GM19463 (cell line): ENCODE data around the gene AUNIP.

ENCODE experiments used
- ATAC-seq: cut with Tn5 transposase; IDR thresholded peaks from one replicate; pipeline ENCODE4 v1.9.1; 2021; ENCODE audit warnings: mild to moderate bottlenecking, moderate library complexity; ENCODE audit not compliant: unreplicated experiment

The AUNIP gene

DNA sequence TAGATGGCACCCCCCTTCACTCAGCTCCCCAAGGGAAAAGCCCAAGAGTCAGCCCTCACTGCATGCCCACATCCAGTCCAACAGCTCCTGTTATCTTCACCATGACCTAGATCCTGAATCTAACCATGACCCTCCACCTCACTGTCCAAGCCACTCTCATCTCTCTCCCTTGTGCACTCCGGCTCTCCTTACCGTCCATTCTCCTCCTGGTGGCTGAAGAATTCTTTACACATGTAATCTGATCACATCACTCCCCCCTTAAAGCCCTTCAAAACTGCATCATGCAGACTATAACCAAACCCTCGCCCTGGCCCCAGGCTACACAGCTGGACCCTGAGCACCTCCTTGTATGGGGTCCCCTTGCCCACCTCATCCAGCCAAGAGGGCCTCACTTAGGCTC, 30.2 kb upstream of the AUNIP start:
- no peak for ATAC-seq

DNA sequence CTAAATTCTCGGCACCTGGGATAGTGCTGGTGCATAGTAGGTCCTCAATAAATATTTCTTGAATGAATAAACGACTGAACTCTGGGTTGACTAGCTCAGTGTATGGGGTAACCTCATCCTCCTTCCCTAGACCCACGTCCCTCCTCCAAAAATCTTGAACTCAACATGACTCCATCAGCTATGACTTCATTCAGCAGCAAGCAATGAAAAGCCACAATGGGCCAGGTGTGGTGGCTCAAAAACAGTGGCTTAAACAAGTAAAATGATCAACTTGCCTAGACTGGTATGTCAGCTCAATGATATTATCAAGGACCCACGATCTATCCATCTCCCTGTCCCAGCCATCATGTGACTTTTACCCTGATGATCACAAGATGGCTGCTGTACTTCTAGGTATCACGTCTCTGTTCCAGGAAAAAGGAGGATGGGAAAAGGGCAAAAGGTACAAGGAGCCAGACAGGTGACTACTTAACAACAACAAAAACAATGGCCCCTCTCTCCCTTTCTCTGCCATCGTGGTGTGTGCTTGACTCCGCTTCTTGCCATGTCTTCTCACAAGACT, 29.2 kb upstream of the AUNIP start:
- no peak for ATAC-seq

DNA sequence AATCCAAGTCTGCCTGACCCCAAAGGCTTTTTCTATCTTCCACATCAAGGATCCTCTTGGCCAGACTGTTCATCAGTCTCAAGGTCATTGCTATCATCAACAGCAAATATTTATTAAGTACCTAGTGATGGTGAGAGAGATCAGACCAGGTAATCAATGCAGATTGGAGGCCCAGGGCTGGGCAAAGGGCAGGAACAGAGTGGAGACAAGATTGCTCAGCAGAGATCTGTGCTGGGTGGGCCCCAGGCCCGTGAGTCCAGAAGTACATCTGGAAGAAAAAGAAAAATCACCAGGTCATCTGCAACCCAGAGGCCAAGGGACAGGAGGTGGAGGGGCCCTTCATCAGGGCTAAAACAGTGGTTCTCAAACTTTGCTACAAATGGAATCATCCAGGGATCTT, 26.3 kb upstream of the AUNIP start:
- ATAC-seq, result no peak

DNA sequence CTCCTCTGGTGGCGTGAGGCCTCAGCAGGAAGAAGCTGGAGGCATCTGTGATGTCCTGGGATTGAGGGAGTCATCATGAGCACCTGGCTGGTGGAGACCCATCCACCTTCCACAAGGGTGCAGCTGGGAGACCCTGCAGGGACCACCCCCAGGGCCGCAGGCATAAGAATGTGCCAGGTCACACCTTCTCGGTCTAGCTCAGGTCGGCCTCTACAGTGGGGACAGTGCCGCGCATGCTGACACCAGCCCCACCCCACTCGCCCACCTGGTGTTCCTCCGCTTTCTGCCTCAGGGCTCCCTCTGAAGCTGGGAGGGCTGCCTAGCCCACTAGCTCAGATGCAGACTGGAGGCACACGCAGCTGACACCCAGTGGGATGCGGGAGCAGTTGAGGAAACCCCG, 22.0 kb upstream of the AUNIP start:
- no peak for ATAC-seq

DNA sequence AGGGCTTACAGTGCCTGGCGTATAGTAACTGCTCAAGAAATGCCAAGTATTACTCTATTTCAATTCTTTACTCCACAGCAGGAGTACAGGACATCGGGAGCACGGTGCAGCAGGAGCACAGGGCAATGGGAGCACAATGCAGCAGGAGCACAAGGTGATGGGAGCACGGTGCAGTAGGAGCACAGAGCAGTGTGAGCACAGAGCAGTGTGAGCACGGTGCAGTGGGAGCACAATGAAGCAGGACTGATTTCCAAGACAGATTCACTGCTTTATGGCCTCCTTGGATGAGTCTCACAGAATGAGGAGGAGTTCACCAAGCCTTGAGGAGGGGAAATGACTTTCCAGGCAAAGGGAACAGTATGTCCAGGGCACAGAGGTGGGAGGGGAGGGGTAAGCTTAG, 21.3 kb upstream of the AUNIP start:
- no peak for ATAC-seq

DNA sequence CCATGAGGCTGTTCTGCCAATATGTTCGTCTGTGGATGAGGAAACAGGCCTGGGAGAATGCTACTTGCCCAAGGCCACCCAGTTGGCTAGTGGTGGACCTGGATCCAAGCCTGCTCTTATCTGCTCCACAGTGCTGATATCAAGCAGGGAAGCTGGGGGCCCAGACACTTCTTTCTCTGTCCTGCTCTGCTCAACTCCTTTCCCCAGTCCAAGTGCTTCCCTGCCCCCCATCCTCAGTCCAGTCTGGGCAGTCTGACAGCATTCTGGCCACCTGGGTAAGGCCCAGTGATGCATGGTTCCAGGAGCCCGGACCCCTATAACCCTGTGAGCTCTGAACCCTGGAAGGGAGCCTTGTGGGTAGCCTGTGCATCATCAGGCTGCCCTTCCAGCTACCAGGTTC, 20.4 kb upstream of the AUNIP start:
- ATAC-seq, result no peak

DNA sequence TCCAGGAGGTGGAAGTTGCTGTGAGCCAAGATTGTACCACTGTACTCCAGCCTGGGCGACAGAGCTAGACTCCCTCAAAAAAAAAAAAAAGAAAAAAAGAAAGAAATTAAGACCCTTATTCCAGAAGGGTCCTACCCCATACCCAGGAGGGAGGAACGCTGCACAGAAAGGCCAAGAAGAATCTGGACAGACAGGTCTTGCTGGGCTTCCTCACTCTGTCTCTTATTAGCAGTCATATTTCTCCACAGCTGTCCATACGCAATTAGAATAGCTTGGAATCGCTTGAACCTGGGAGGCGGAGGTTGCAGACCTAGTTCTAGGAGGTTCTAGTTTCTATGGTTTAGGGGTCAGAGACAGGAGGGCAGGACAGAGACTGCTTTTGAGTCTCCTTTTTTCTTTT, 19.4 kb upstream of the AUNIP start:
- ATAC-seq, result no peak

DNA sequence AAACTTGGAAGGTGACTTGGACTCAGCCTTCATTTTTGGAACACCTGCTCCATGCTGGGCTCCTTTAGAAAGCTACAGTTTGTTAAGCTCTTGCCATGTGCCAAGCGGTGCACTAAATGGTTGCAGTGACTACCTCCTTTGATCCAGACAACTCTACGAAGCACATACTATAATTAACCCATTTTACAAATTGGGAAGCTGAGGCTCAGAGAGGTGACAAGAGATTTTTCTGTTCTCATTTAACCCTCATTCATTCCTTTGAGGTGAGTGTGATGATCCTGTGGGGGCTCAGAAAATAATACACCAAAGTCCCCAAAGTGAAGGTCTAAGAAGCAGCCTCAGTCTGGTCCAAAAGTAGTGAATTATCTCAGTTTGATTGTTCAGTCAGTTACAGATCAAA, 17.9 kb upstream of the AUNIP start:
- no peak for ATAC-seq

DNA sequence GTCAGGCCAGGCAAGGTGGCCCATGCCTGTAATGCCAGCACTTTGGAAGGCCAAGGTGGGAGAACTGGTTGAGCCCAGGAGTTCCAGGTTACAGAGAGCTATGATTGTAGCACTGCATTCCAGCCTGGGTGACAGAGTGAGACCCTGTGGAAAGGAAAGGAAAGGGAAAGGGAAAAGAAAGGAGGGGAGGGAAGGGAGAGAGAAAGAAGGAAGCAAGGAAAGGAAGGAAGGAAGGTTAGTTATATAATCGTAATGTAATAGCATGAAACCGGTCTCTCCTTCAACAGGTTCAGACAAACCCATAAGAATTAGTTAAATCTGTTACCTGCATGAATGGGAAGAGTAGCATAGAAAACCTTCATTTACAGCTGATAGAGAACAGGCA, 17.4 kb upstream of the AUNIP start:
- ATAC-seq, result no peak

DNA sequence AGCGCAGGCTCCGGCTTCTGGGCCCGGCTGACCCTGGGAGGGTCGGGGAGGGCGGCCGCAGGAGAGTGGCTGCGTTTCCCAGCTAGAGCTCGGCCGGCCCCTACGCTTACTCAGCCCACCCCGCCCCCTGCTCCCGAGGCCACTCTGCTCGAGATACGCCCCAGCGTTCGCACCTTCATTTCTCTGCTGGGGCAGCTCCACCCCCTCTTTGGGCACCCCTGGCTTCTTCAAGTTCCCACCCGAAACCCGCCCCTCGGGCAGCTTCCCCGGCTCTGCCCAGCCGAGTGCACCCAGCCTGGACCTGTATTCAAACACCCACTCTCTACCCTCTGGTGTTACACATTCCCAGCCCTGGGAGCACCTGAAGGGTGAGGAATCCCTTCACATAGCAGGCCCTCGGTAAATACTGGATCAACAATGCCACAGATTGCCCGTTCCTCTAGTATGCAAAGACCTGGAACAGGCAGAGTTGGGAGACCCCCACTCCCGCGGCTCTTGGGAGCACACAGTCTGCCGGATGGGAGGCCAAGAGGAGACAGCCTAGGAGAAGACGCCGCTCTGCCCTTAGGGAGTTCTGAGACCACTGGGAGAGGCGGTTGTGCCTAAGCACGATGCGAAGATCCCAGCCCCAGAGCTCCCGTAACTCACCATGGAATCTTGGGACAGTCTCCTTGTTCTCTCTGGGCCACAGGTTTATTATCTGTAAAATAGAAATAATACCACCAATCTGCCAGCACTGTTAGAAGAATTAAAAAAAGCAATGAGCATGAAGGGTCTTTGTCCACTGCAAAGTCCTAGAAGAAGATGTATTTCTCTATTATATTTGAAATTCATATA, 16.8 kb upstream of the AUNIP start:
- ATAC-seq, result peak; percentile 34

DNA sequence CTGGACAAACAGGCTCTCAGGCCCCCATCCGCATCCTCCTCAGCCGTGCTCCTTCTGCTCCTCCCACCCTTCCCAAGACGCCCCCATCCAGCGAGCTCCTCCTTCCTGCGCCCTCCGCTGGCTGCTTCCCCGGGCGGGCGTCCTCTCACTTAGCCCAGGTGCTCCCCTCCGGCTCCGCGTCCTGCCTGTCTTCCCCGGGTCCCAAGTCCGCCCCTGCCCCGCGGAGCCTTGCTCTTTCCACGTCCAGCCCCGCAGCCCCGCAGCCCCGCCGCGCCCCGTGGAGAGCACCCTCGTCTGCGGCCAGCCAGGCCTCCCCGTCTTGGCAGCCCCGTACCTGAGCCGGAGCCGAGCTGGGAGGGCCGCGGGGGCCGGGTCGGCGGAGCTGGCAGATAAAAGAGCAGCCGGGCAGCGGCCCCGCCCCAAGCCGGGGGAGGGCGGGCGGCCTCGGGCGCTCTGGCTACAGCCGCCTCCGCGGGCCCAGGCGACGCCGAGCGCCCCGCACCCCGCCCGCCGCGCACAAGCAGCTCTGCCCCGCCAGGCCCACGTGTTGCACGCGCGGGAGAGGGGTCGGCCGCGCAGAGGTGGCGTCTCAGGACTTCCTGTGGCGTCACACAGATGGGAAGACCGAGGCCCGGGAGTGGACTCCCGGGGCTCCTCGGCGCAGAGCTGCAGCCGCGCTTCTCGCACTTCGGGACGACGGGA, 16.0 kb upstream of the AUNIP start, which contains the start of gene PAQR7:
TSS of gene PAQR7 (minus strand) at position 555 of the 702 bp plus-strand sequence. CDS start 11,869 bp downstream, outside the sequence.
- ATAC-seq, result peak; percentile 60

DNA sequence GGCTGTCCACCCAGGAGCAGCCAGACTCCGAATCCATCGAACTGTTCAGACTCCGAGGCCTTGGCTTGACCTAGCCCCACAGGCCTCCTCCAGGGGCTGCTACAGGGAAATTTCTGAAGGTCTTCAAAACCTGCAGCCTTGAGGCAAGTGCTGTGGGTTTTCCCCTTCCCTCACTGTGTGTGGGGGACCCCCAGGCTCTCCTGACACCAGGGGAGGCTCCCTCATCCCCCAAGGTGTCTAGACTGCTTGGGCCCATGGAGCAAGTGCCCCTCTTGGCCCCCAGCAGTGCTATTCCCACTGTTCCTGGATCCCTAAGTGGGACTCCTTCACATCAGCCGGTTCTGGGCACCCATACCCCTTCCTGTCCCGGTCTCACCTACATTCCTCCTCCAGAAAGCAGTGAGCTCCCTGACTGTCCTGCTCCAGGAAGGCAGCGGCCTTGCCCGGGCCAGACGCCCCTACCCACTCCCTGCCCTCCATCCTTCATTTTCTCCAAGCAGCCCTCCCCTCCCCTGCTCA, 15.4 kb upstream of the AUNIP start:
- ATAC-seq, result no peak

DNA sequence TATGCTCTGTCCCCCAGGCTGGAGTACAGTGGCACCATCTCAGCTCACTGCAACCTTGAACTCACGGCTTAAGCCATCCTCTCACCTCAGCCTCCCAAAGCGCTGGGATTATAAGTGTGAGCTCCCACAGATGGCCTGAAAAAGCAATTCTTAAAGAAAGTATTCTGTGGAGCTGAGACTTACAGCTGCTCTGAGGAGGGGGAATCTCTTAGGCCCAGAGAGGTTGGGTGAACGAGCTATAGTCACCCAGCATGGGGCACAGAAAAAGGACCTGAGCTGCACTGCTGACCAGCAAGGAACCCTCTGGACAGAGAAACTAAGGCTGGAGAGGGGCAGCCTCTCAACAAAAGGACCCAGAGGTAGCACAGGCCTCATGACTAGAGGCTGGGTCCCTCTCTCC, 15.0 kb upstream of the AUNIP start:
- no peak for ATAC-seq

DNA sequence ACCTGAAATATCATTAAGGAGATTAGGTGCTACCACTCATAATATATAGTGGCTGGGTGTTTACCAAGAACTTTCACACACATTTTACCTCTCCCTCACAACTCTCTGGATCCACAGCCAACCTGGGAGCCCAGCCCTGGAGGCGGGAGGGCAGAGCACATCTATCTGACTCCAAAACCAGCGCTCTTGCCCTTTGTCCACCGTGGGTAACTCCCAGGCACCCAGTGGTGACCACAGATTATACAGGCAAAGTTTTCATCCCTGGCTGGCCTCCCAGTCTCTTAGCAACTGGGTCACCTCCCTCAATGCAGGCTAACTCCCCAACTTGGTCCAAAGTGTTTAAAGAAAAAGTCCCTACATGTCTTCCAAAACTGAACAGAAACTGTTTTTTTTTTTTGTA, 13.9 kb upstream of the AUNIP start:
- no peak for ATAC-seq

DNA sequence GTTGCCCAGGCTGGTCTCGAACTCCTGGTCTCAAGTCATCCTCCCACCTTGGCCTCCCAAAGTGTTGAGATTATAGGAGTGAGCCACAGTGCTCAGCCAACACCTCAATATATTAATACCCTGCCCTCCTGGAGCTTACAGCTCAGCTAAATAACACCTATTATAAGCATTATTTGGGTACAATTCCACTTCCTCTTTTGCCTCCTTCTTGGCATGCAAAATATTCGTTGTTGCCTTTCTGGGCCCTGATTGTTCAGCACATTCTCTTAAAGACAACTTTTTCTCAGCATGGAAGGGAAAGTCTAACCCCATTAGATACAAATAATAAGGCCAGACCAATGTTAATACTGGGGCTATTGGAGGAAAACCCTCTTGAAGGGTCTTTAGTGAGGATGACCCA, 13.5 kb upstream of the AUNIP start:
- ATAC-seq, result no peak

DNA sequence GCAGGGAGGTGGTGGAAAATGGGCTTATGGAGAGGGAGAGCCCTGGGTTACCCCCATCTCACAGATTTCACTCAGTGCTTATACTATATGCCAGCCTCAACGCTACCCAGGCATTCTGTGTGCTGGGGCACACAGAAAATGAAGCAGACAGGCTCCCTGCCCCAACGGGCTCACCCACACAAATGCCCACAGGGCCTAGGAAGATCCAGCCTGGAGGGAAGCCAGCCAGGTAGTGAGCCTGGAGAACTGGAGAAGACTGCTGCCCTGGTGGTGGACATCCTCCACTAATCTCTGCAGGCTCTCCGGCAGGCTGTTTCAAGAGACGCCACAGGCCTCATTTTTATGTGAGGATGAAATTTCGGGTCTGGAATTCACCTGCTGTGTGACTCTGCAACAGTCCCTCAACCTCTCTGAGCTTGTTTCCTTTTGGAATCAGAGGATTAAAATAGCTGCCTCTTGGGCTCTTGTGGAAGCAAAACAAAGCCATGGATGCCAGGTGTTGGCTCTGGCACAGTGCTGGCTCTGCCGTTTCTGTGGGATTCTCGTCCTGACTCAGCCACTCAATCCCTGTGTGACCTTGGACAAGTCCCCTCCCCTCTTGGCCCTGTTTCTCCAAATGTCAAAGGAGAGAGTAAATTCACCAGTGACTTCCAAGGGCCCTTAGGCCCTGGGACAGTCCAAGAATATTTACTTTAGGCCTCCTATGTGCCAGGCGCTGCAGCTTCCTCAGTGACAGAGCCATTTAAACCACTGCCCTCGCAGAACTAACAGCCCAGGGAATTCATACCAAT, 12.6 kb upstream of the AUNIP start:
- ATAC-seq, result no peak

DNA sequence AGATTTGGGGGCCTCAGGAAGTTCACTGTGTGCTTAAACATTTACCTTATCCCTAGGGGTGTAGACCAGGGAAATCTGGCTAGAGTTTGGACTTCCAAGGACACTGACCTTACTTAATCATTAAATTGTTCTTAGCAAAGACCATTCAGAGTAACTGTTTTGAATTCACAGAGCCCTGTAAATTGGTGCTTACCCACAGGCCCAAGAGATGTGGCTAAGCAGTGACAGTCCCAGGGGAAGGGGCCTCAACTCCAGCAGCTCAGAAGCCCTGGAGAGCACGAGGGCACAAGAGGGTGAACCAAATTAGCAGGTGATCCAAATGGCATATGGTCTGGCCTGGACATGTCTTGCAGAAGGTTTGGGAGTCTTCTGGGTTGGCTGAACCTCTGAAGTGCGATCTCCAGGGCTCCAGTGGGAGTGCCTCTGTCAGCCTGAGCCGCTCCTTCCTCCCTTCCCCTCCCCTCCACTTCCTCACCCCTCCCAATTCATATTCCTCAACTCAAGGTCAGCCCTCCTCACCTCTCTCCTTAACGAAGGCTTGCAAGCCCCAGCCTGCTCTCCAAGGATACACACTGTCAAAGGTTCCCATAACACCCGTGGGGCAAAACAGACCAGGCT, 11.9 kb upstream of the AUNIP start:
- ATAC-seq, result no peak

DNA sequence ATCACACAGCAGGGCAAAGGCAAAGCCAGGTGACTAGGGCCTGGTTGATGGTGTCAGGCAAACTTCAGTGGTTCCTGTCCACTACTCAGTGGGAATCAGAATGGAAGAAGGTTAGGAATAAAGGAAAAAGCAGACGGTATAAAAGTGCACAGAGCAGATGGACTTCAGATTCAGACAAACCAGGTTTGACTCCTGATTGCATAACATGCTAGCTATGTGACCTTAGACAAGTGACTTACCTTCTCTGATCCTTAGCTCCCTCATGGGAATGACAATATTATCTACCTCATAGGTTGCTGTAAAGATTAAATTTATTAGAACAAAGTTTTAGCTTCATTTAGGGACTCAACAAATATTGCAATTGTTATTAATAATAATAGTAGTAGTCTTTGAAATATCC, 11.4 kb upstream of the AUNIP start:
- ATAC-seq, result no peak

DNA sequence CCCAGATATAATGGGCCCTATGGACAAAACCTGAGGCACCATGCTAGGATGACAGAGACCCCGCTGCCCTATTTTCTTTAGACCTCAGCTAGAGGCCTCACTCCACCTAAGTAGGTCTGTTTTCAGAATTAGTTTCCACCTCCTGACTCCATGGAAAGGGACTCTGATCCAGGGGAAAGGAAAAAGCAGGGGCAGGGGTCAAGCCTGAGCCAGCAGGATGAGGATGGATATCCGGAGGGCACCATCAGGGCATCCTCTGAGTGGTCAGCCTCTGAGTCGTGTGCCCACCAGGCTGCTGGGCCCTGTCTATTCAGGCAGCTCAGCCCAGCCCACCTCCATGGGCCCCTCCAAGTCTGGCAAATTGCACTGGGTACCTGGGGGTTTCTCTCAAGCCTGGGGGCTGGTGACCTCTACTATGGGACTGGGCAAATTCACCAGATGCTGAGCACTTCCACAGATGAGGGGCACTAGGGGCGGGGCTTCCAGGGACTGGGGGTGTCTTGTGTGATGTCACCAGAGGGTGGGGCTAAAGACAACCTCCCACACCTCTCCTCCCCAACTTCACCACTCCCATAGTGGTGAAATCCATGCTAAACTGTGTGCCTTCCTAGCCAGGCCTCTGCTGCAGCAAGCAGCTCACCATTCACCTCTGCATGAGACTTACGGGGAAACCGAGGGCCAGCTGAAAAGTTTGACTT, 10.8 kb upstream of the AUNIP start:
- no peak for ATAC-seq
